GM19395 (cell line): Measurements from ENCODE around the gene L3MBTL4.
"Not testable (repeated sequence)": the region's sequence is repeated elsewhere in the genome, so short reads cannot be mapped to it uniquely, and the experiment has no call there.

Experiments used
- ATAC-seq: cut with Tn5 transposase; IDR thresholded peaks from one replicate; pipeline ENCODE4 v1.9.1; 2021; ENCODE audit warnings: mild to moderate bottlenecking, moderate library complexity; ENCODE audit not compliant: unreplicated experiment

L3MBTL4 gene

GRCh38 chr18:6414723-6415417 is at the start of gene L3MBTL4:
L3MBTL4 (minus strand) TSS chr18:6414911; CDS start chr18:6311625, 103,286 bp downstream.
- peak; percentile 59 for ATAC-seq

- ATAC-seq, result no peak
Observed at GRCh38 chr18:6452194-6452593, 37.5 kb upstream of the L3MBTL4 start.

- peak; percentile 92 for ATAC-seq
Observed at GRCh38 chr18:6449213-6449612, 34.5 kb upstream of the L3MBTL4 start.

- ATAC-seq, result no peak
Observed at GRCh38 chr18:6444466-6445228, 29.9 kb upstream of the L3MBTL4 start.

GRCh38 chr18:6441200-6441599 is 26.5 kb upstream of the L3MBTL4 start:
- no peak for ATAC-seq

- ATAC-seq, result no peak
Observed at GRCh38 chr18:6437937-6438818, 23.5 kb upstream of the L3MBTL4 start.

- no peak for ATAC-seq
Observed at GRCh38 chr18:6435731-6436130, 21.0 kb upstream of the L3MBTL4 start.

- no peak for ATAC-seq
Observed at GRCh38 chr18:6434987-6435709, 20.4 kb upstream of the L3MBTL4 start.

GRCh38 chr18:6434481-6434880 is 19.8 kb upstream of the L3MBTL4 start:
- no peak for ATAC-seq

- ATAC-seq, result no peak
Observed at GRCh38 chr18:6431659-6432318, 17.1 kb upstream of the L3MBTL4 start.

- no peak for ATAC-seq
Observed at GRCh38 chr18:6428851-6429395, 14.2 kb upstream of the L3MBTL4 start.

- ATAC-seq, result no peak
Observed at GRCh38 chr18:6427286-6427685, 12.6 kb upstream of the L3MBTL4 start.

- no peak for ATAC-seq
Observed at GRCh38 chr18:6423289-6423688, 8.6 kb upstream of the L3MBTL4 start.

- peak; percentile 85 for ATAC-seq
Observed at GRCh38 chr18:6414118-6414722, 491 bp downstream of the L3MBTL4 start.

- no peak for ATAC-seq
Observed at GRCh38 chr18:6413579-6414117, 1.1 kb downstream of the L3MBTL4 start.

- ATAC-seq, result no peak
Observed at GRCh38 chr18:6412933-6413472, 1.7 kb downstream of the L3MBTL4 start.

GRCh38 chr18:6411382-6411781 is 3.3 kb downstream of the L3MBTL4 start:
- no peak for ATAC-seq

- no peak for ATAC-seq
Observed at GRCh38 chr18:6409933-6410332, 4.8 kb downstream of the L3MBTL4 start.

GRCh38 chr18:6408543-6408942 is 6.2 kb downstream of the L3MBTL4 start:
- not testable (repeated sequence) for ATAC-seq
